Measurements from ENCODE around the gene SRBD1.

- TF ChIP-seq CTCF (IDR thresholded peaks at IDR 0.05) (no peak), POLR2A (IDR thresholded peaks at IDR 0.05) (no peak), EP300 (IDR thresholded peaks at IDR 0.05) (no peak)
These were observed 40.3 kb downstream of the SRBD1 start for GRCh38 chr2:45570671-45571334.
